GM12878 (cell line): Measurements from ENCODE around the gene SRC. TPM values are rescaled to one million over a fixed set of nuclear protein-coding genes. Genes with fewer than 3 reads are reported as not detected.
A peak's percentile ranks its signal among the peaks of the same experiment; 100 is the strongest.

Experiments used
- ATAC-seq: fragments of 200-7000 bp; cut with Tn5 transposase; 3 replicates; pipeline ENCODE4 v1.9.1; 2020; ENCODE audit warnings: mild to moderate bottlenecking, moderate library complexity
- BruUV-seq: library from RNA; stranded (reverse); fragments of 400-500 nt; replicated peaks from 2 replicates; lab custom pipeline; 2021; lab: Mats Ljungman, UMichigan
- CTCF ChIA-PET: fragments of 300-600 bp; sonication (Branson Sonifier 250); formaldehyde crosslinking; extraction: SDS; loops from one replicate; lab custom pipeline; 2021; ENCODE audit warnings: inconsistent platforms; lab: Yijun Ruan, JAX
- POLR2A ChIA-PET: fragments of 350-600 bp; formaldehyde crosslinking; extraction: SDS; loops from one replicate; lab custom pipeline; 2021; ENCODE audit warnings: inconsistent platforms; lab: Charles Lee
- RAD21 ChIA-PET: fragments of 300-600 bp; sonication (Branson Sonifier 250); formaldehyde crosslinking; loops from one replicate; lab custom pipeline; 2023; ENCODE audit warnings: antibody characterized with exemption; ENCODE audit not compliant: unreplicated experiment; lab: Charles Lee
- SMC1A ChIA-PET: fragments of 300-600 bp; sonication (Branson Sonifier 250); formaldehyde crosslinking; loops from one replicate; lab custom pipeline; 2023; ENCODE audit not compliant: unreplicated experiment, uncharacterized antibody; lab: Charles Lee
- DNase-seq: peaks from one replicate; pipeline ENCODE4 v3.0.0-alpha.2; 2011; ENCODE audit warnings: low read depth, low spot score
- FAIRE-seq: peaks from 3 replicates; lab custom pipeline; 2011; peaks lifted over from hg19 to GRCh38; lab: Jason Lieb, UNC
- H2AFZ ChIP-seq: 2 replicates; pipeline ENCODE4 v1.6.0; 2011; ENCODE audit warnings: low read depth, low read length, control low read depth; ENCODE audit not compliant: control insufficient read depth
- H3K27ac ChIP-seq: 2 replicates; pipeline ENCODE4 v1.5.1; 2011; ENCODE audit warnings: control low read depth; ENCODE audit not compliant: control insufficient read depth, insufficient read depth
- H3K27me3 ChIP-seq, 2 experiments: replicated peaks in 1 of 2; 2 replicates each; pipeline versions ENCODE4 v1.6.0 to v1.6.1; 2011; ENCODE audit warnings: low read length in 1 of 2; ENCODE audit not compliant: control insufficient read depth in 2 of 2, insufficient read depth in 2 of 2
- H3K36me3 ChIP-seq, 2 experiments: 2 replicates each; pipeline ENCODE4 v1.5.1; 2011; ENCODE audit warnings: low read length in 1 of 2; ENCODE audit not compliant: control insufficient read depth in 2 of 2, insufficient read depth in 2 of 2
- H3K4me1 ChIP-seq: 2 replicates; pipeline ENCODE4 v1.6.1; 2011; ENCODE audit warnings: mild to moderate bottlenecking, low read length, moderate library complexity, mixed read lengths; ENCODE audit not compliant: control insufficient read depth, insufficient read depth
- H3K4me2 ChIP-seq: 2 replicates; pipeline ENCODE4 v1.6.0; 2011; ENCODE audit warnings: control low read depth; ENCODE audit not compliant: control insufficient read depth, insufficient read depth
- H3K4me3 ChIP-seq: fragments of 200-600 bp; sonication (generic); 2 replicates; pipeline ENCODE4 v1.5.1; 2016
- H3K79me2 ChIP-seq: 2 replicates; pipeline ENCODE4 v1.6.0; 2011; ENCODE audit warnings: low read length; ENCODE audit not compliant: control insufficient read depth, insufficient read depth
- H3K9ac ChIP-seq: 2 replicates; pipeline ENCODE4 v1.8.0; 2011; ENCODE audit warnings: low read length, control low read depth, mixed read lengths; ENCODE audit not compliant: control insufficient read depth, insufficient read depth
- H3K9me3 ChIP-seq: replicated peaks from 3 replicates; pipeline ENCODE4 v1.5.1; 2011; ENCODE audit warnings: mild to moderate bottlenecking, low read length; ENCODE audit not compliant: control insufficient read depth, insufficient read depth
- H4K20me1 ChIP-seq: 2 replicates; pipeline ENCODE4 v1.6.0; 2011; ENCODE audit not compliant: control insufficient read depth, insufficient read depth
- E2F8 ChIP-seq: fragments of 450-650 bp; IDR thresholded peaks from 2 replicates; pipeline ENCODE4 v1.6.1; 2018; ENCODE audit warnings: mild to moderate bottlenecking, low read depth, moderate library complexity; ENCODE audit not compliant: partially characterized antibody
- KDM1A ChIP-seq: fragments of 200-600 bp; sonication (generic); IDR thresholded peaks from 2 replicates; pipeline ENCODE4 v1.6.1; 2016; ENCODE audit warnings: borderline replicate concordance
- MEF2A ChIP-seq: IDR thresholded peaks from 2 replicates; pipeline ENCODE4 v1.6.1; 2011; ENCODE audit warnings: low read depth, mild to moderate bottlenecking, low read length, moderate library complexity; ENCODE audit not compliant: insufficient read depth
- NFIC ChIP-seq: IDR thresholded peaks from 2 replicates; pipeline ENCODE4 v1.6.1; 2012; ENCODE audit warnings: low read depth, mild to moderate bottlenecking, inconsistent platforms, low read length, moderate library complexity
- RELB ChIP-seq: fragments of 450-650 bp; IDR thresholded peaks from 2 replicates; pipeline ENCODE4 v1.6.1; 2017; ENCODE audit warnings: low read depth, mild to moderate bottlenecking, moderate library complexity
- SMAD1 ChIP-seq: fragments of 450-650 bp; IDR thresholded peaks from 2 replicates; pipeline ENCODE4 v1.6.1; 2018; ENCODE audit warnings: mild to moderate bottlenecking, low read depth; ENCODE audit not compliant: partially characterized antibody
- YY1 ChIP-seq: IDR thresholded peaks from 2 replicates; pipeline ENCODE4 v1.6.1; 2011; ENCODE audit warnings: low read depth, mild to moderate bottlenecking, low read length
- ZNF217 ChIP-seq: fragments of 450-650 bp; IDR thresholded peaks from 2 replicates; pipeline ENCODE4 v1.6.1; 2017; ENCODE audit warnings: antibody characterized with exemption, mild to moderate bottlenecking
- ZNF24 ChIP-seq: fragments of 450-650 bp; IDR thresholded peaks from 2 replicates; pipeline ENCODE4 v1.6.1; 2017; ENCODE audit warnings: antibody characterized with exemption, mild to moderate bottlenecking
- WGBS: methylation state at CpG from one replicate; pipeline ENCODE4 v1.1.6; 2016; ENCODE audit warnings: low lambda C conversion rate; ENCODE audit not compliant: insufficient replicate concordance, insufficient coverage; ENCODE audit errors: missing lambda C conversion rate; 5-methylcytosine and 5-hydroxymethylcytosine counted together
- in situ Hi-C: fragments of 300-500 bp; cut with MboI; formaldehyde crosslinking; loops from 9 replicates; pipeline ENCODE4 v1.14.3; 2018; ENCODE audit warnings: mixed read lengths
- intact Hi-C: fragments of 100-400 bp; cut with micrococcal nuclease; formaldehyde crosslinking; loops from one replicate; pipeline ENCODE4 v1.14.2; 2022; ENCODE audit not compliant: unreplicated experiment
- polyA plus RNA-seq, 11 experiments: library from polyadenylated mRNA; depleted of rRNA in 4 of 11; unstranded in 6 of 11; stranded (reverse) in 5 of 11; fragments of >200 nt; fragmentation: Nextera tagmentation in 4 of 11; fragmentation: Illumina TruSeq in 1 of 11; extraction: Ambion mirVana in 4 of 11; extraction: Trizol in 1 of 11; gene quantifications; 1 replicate in 1 of 11; 2 replicates in 10 of 11; pipeline versions ENCODE4 v1.2.1 to v1.2.3, GENCODE V29; 2011 to 2016; ENCODE audit warnings: inconsistent platforms in 2 of 11, missing spikeins in 2 of 11, low read depth in 1 of 11
- total RNA-seq, 4 experiments: library from RNA; depleted of rRNA in 3 of 4; stranded (reverse); fragments of >200 nt in 3 of 4; fragmentation: Illumina TruSeq in 1 of 4; extraction: Trizol in 1 of 4; gene quantifications; 2 replicates each; pipeline versions ENCODE4 v1.2.1 to v1.2.3, GENCODE V29; 2013 to 2021

SRC gene
- total and polyA plus RNA-seq, 10 of the 15 experiments (the other 5 are each of a cell fraction or from before 2014, with no cell fraction given), result 0.60 to 71.3 (median 27.2) TPM

GRCh38 chr20:37373020-37373598, 27.2 kb downstream of the SRC start:
- Histone ChIP-seq H3K27me3 (no peaks in the 10 kb centered on the region), H3K4me3 (no peak overlapping the region), H3K79me2 (peaks cover 82% of the 10 kb centered on the region), H3K4me1 (peaks cover 75% of the 10 kb centered on the region), H3K9ac (no peak overlapping the region), H3K36me3 (peaks cover 12% of the 10 kb centered on the region in 2 experiments), H3K9me3 (peaks cover 4% of the 10 kb centered on the region), H2AFZ (no peak overlapping the region), H4K20me1 (no peaks in the 10 kb centered on the region), H3K27ac (no peak overlapping the region; the same call in 1 of the 2 replicates), H3K4me2 (no peak overlapping the region)
- POLR2A ChIA-PET, result interaction anchor here (0.6 to 3.1 kb wide), 3 partner anchors 24 to 83 kb away, joined by 4 to 11 read pairs (median 5); partner anchors contain the start of gene MANBAL
- CTCF ChIA-PET, result interaction anchor here (1.4 to 3.6 kb wide), 4 partner anchors 9 to 104 kb away, joined by 3 to 14 read pairs (median 7); no protein-coding TSS in a partner anchor
- DNase-seq (no peak), ATAC-seq (no peak), FAIRE-seq (no peak)
- intact Hi-C loops (no loop called here), in situ Hi-C loops (no loop called here)
- RAD21 ChIA-PET, result interaction anchor here (1.6 kb wide), 2 partner anchors 96 to 103 kb away, joined by 4 to 5 read pairs; no protein-coding TSS in a partner anchor
- no TSS peak for BruUV-seq
- SMC1A ChIA-PET, result interaction anchor here (0.9 to 2.8 kb wide), 9 partner anchors 8 to 103 kb away, joined by 3 to 19 read pairs (median 6); partner anchors contain the start of genes MANBAL and SRC
- WGBS, result 96% methylated on average over 10 of the region's 10 CpGs
- TF ChIP-seq RELB (no peak), SMAD1 (no peak)

DNA sequence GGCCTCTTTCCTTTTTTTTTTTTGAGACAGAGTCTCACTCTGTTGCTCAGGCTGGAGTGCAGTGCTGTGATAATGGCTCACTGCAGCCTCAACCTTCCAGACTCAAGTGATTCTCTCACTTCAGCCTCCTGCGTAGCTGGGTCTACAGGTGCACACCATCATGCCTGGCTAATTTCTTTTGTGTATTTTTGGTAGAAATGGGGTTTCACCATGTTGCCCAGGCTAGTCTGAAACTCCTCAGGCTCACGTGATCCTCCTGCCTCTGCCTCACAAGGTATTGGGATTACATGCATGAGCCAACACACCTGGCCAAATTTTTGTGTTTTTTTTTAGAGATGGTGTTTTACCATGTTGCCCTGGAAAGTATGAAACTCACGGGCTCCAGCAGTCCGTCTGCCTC, 29.3 kb downstream of the SRC start:
- peaks cover 4% of the 10 kb centered on the region for H3K9me3 ChIP-seq
- H3K4me1 ChIP-seq, result peaks cover 70% of the 10 kb centered on the region
- H4K20me1 ChIP-seq, result no peaks in the 10 kb centered on the region
- FAIRE-seq, result peak; percentile 85
- H3K9ac ChIP-seq, result no peak overlapping the region
- H3K4me3 ChIP-seq, result no peak overlapping the region; the same call in 1 of the 2 replicates
- H2AFZ ChIP-seq, result no peak overlapping the region
- H3K27me3 ChIP-seq, result no peaks in the 10 kb centered on the region
- DNase-seq, result peak; percentile 69
- BruUV-seq, result no TSS peak
- intact Hi-C loops, result no loop called here
- in situ Hi-C loops, result no loop called here
- ChIA-PET CTCF (interaction anchor here (0.7 kb wide), 1 partner anchor 10 kb away, joined by 3 read pairs; no protein-coding TSS in a partner anchor), POLR2A (no interaction called here), RAD21 (interaction anchor here (1.1 kb wide), 1 partner anchor 105 kb away, joined by 3 read pairs; no protein-coding TSS in a partner anchor), SMC1A (interaction anchor here (1.5 to 1.6 kb wide), 2 partner anchors 23 to 98 kb away, joined by 3 to 4 read pairs; no protein-coding TSS in a partner anchor)
- H3K79me2 ChIP-seq, result peaks cover 74% of the 10 kb centered on the region
- peak overlapping the region; percentile 51 for H3K27ac ChIP-seq
- WGBS, result under 1% methylated on average over 4 of the region's 4 CpGs
- H3K36me3 ChIP-seq, result peaks cover 19 to 24% of the 10 kb centered on the region in 2 experiments
- peak overlapping the region; percentile 13; the same call in 1 of the 2 replicates for H3K4me2 ChIP-seq
- peak; percentile 64 for ATAC-seq
- TF ChIP-seq ZNF217 (no peak), E2F8 (no peak), MEF2A (0 out of 2 replicates have a peak, but pooled peaks have one; percentile 56), YY1 (0 out of 2 replicates have a peak, but pooled peaks have one; percentile 33), NFIC (peak; percentile 61), ZNF24 (no peak), KDM1A (no peak)
